OCI-LY1 (cell line): Measurements from ENCODE around the gene MPEG1.

Source experiments
- CTCF ChIP-seq: fragments of 200-600 bp; sonication (generic), shearing (Covaris generic); IDR thresholded peaks from 2 replicates; pipeline ENCODE4 v1.5.1; 2017; ENCODE audit warnings: mild to moderate bottlenecking, antibody characterized with exemption, low read length, moderate library complexity, mixed read lengths
- EZH2 ChIP-seq: fragments of 200-600 bp; sonication (generic), shearing (Covaris generic); IDR thresholded peaks from 2 replicates; pipeline ENCODE4 v1.8.0; 2017; ENCODE audit warnings: borderline replicate concordance, mixed run types, mild to moderate bottlenecking, antibody characterized with exemption, low read length, moderate library complexity, mixed read lengths

GRCh38 chr11:59240322-59240721, 27.6 kb upstream of the MPEG1 start:
- TF ChIP-seq CTCF (no peak), EZH2 (no peak)
